K562 (cell line): ENCODE results near the gene SRSF5. TPM values are rescaled to one million over a fixed set of nuclear protein-coding genes. Genes with fewer than 3 reads are reported as not detected.
A peak's percentile ranks its signal among the peaks of the same experiment; 100 is the strongest.

Source experiments
- AFF1 ChIP-seq, 2 experiments: fragments of 450-650 bp; IDR thresholded peaks; 2 replicates each; pipeline ENCODE4 v1.6.1; 2018; ENCODE audit warnings: mild to moderate bottlenecking in 2 of 2, low read depth in 1 of 2; ENCODE audit not compliant: partially characterized antibody in 2 of 2
- CBFA2T2 ChIP-seq: fragments of 450-650 bp; conservative IDR thresholded peaks from 2 replicates; pipeline ENCODE4 v1.6.1; 2017; ENCODE audit warnings: mild to moderate bottlenecking
- CREM ChIP-seq: IDR thresholded peaks from 2 replicates; pipeline ENCODE4 v1.6.1; 2014; ENCODE audit warnings: antibody characterized with exemption, low read depth
- E2F3 ChIP-seq: fragments of 250-450 bp; sonication (Bioruptor Pico); IDR thresholded peaks from 2 replicates; pipeline ENCODE4 v1.4.0; 2020; ENCODE audit warnings: mild to moderate bottlenecking
- EP400 ChIP-seq: fragments of 450-650 bp; IDR thresholded peaks from 2 replicates; pipeline ENCODE4 v1.6.1; 2017; ENCODE audit warnings: antibody characterized with exemption, mild to moderate bottlenecking, moderate library complexity
- GMEB1 ChIP-seq: fragments of 250-450 bp; sonication (Bioruptor Pico); IDR thresholded peaks from 2 replicates; pipeline ENCODE4 v1.4.0; 2020; ENCODE audit warnings: mild to moderate bottlenecking
- KLF1 ChIP-seq: fragments of 450-650 bp; IDR thresholded peaks from 2 replicates; pipeline ENCODE4 v1.6.1; 2016; ENCODE audit warnings: missing genetic modification characterization, missing compliant biosample characterization
- LARP7 ChIP-seq: fragments of 450-650 bp; IDR thresholded peaks from 2 replicates; pipeline ENCODE4 v1.6.1; 2016
- MLX ChIP-seq, 2 experiments: fragments of 450-650 bp in 1 of 2; sonication (generic) in 1 of 2; formaldehyde crosslinking; conservative IDR thresholded peaks; 2 replicates each; pipeline versions ENCODE4 v1.4.0 to v1.8.1; 2020 to 2022; ENCODE audit warnings: mild to moderate bottlenecking in 1 of 2, missing genetic modification reagents in 1 of 2
- NBN ChIP-seq: fragments of 450-650 bp; IDR thresholded peaks from 2 replicates; pipeline ENCODE4 v1.6.1; 2016; ENCODE audit warnings: low read depth, mild to moderate bottlenecking
- NCOA6 ChIP-seq: fragments of 450-650 bp; IDR thresholded peaks from 2 replicates; pipeline ENCODE4 v1.6.1; 2017; ENCODE audit warnings: mild to moderate bottlenecking
- NR2C2 ChIP-seq, 2 experiments: fragments of 200-800 bp in 1 of 2; sonication (Bioruptor generic) in 1 of 2; sonication (generic) in 1 of 2; formaldehyde crosslinking in 1 of 2; IDR thresholded peaks; 2 replicates each; pipeline versions ENCODE4 v1.6.1 to v1.8.0; 2016 to 2022; ENCODE audit warnings: mild to moderate bottlenecking in 1 of 2, missing compliant biosample characterization in 1 of 2, missing genetic modification characterization in 1 of 2, missing genetic modification reagents in 1 of 2
- POLR2A ChIP-seq: fragments of 450-650 bp; conservative IDR thresholded peaks from 2 replicates; pipeline ENCODE4 v1.6.1; 2016
- PTTG1 ChIP-seq: fragments of 450-650 bp; IDR thresholded peaks from 2 replicates; pipeline ENCODE4 v1.6.1; 2016; ENCODE audit warnings: low read depth, mild to moderate bottlenecking, missing genetic modification characterization, missing compliant biosample characterization
- RBFOX2 ChIP-seq: fragments of 200-400 bp; formaldehyde crosslinking; IDR thresholded peaks from 2 replicates; pipeline ENCODE4 v1.6.1; 2017; ENCODE audit warnings: low read depth, mild to moderate bottlenecking, low read length, moderate library complexity
- TAF1 ChIP-seq: IDR thresholded peaks from 2 replicates; pipeline ENCODE4 v1.6.1; 2011; ENCODE audit warnings: mild to moderate bottlenecking, low read length, moderate library complexity; ENCODE audit not compliant: insufficient read depth, control insufficient read depth, severe bottlenecking; ENCODE audit errors: extremely low read depth
- TAL1 ChIP-seq: fragments of 450-650 bp; IDR thresholded peaks from 2 replicates; pipeline ENCODE4 v1.6.1; 2016; ENCODE audit warnings: mild to moderate bottlenecking
- ZFX ChIP-seq: sonication (generic); formaldehyde crosslinking; IDR thresholded peaks from 2 replicates; pipeline ENCODE4 v1.8.0; 2022; ENCODE audit warnings: mild to moderate bottlenecking, missing genetic modification reagents, moderate library complexity
- polyA plus RNA-seq, 8 experiments: library from polyadenylated mRNA; depleted of rRNA in 4 of 8; stranded (reverse) in 5 of 8; unstranded in 3 of 8; fragments of >200 nt; fragmentation: Nextera tagmentation in 2 of 8; fragmentation: Illumina TruSeq in 1 of 8; extraction: Ambion mirVana in 2 of 8; extraction: Trizol in 1 of 8; gene quantifications; 2 replicates each; pipeline versions ENCODE4 v1.2.1 to v1.2.3, GENCODE V29; 2011 to 2014; ENCODE audit warnings: inconsistent platforms in 1 of 8, missing spikeins in 1 of 8
- total RNA-seq, 7 experiments: library from RNA; depleted of rRNA in 6 of 7; stranded (reverse); fragments of >200 nt in 6 of 7; fragmentation: Illumina TruSeq in 2 of 7; extraction: Trizol in 2 of 7; gene quantifications; 2 replicates each; pipeline versions ENCODE4 v1.2.1 to v1.2.3, GENCODE V29; 2011 to 2021; ENCODE audit warnings: low replicate concordance in 1 of 7
- TF ChIP-seq, protein P1 (sequence below): sonication (generic); formaldehyde crosslinking; IDR thresholded peaks from 2 replicates; pipeline ENCODE4 v1.8.1; 2022; ENCODE audit warnings: missing genetic modification reagents
- TF ChIP-seq, protein P2 (sequence below): fragments of 250-450 bp; sonication (Bioruptor Pico); IDR thresholded peaks from 2 replicates; pipeline ENCODE4 v1.5.0; 2022; ENCODE audit warnings: mild to moderate bottlenecking

Gene SRSF5
- total and polyA plus RNA-seq, 9 of the 15 experiments (the other 6 are each of a cell fraction or from before 2014, with no cell fraction given): 108 to 460 (median 212) TPM

DNA sequence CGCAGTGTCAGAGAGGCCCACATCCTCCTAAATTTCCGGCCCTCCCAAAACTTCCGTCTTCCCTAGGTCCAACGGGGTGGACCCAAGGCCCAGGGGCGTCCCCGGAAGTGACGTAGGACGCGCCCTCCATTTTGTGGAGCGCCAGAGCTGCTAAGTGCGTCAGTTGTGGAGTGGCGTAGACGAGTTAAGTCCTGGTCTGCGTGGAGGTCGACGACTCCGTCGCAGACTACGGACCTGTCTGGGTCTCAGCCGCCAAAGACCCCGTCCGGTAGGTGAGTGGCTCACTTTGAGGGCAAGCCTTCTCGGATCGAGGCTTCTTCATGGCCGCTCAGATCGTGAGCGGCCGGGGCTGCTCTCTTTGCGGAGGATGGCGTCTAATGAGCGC lies at the start of gene SRSF5 (continued):
- TF ChIP-seq AFF1 (IDR thresholded peaks at IDR 0.05; ENCODE audit: low read depth in 1 of 2, partially characterized antibody in 2 of 2) (peak in 1 of 2 experiments; percentile 40), GMEB1 (peak; percentile 61), MLX (CRISPR knock-in tag; conservative IDR thresholded peaks at IDR 0.05) (no peak), TAF1 (peak; percentile 93), RBFOX2 (peak; percentile 99), KLF1 (tag) (peak; percentile 57; the same call in 1 of the 2 replicates), NR2C2 (CRISPR knock-in tag; IDR thresholded peaks at IDR 0.05) (no peak), NR2C2 (tag; IDR thresholded peaks at IDR 0.05) (peak; percentile 77), CBFA2T2 (no peak), TAL1 (no peak), NCOA6 (no peak), POLR2A (peak; percentile 99), E2F3 (CRISPR knock-in tag) (no peak), NBN (peak; percentile 58; the same call in 1 of the 2 replicates), CREM (peak; percentile 98), PTTG1 (tag) (no peak), LARP7 (no peak), EP400 (peak; percentile 90), ZFX (CRISPR knock-in tag) (peak; percentile 82)
- TF ChIP-seq, protein P1, sequence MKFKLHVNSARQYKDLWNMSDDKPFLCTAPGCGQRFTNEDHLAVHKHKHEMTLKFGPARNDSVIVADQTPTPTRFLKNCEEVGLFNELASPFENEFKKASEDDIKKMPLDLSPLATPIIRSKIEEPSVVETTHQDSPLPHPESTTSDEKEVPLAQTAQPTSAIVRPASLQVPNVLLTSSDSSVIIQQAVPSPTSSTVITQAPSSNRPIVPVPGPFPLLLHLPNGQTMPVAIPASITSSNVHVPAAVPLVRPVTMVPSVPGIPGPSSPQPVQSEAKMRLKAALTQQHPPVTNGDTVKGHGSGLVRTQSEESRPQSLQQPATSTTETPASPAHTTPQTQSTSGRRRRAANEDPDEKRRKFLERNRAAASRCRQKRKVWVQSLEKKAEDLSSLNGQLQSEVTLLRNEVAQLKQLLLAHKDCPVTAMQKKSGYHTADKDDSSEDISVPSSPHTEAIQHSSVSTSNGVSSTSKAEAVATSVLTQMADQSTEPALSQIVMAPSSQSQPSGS (CRISPR knock-in tag): 0 out of 2 replicates have a peak, but pooled peaks have one; percentile 24
- TF ChIP-seq, protein P2, sequence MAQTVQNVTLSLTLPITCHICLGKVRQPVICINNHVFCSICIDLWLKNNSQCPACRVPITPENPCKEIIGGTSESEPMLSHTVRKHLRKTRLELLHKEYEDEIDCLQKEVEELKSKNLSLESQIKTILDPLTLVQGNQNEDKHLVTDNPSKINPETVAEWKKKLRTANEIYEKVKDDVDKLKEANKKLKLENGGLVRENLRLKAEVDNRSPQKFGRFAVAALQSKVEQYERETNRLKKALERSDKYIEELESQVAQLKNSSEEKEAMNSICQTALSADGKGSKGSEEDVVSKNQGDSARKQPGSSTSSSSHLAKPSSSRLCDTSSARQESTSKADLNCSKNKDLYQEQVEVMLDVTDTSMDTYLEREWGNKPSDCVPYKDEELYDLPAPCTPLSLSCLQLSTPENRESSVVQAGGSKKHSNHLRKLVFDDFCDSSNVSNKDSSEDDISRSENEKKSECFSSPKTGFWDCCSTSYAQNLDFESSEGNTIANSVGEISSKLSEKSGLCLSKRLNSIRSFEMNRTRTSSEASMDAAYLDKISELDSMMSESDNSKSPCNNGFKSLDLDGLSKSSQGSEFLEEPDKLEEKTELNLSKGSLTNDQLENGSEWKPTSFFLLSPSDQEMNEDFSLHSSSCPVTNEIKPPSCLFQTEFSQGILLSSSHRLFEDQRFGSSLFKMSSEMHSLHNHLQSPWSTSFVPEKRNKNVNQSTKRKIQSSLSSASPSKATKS (CRISPR knock-in tag): no peak
